A549 (cell line): ENCODE results near the gene BHLHE23.

Experiments used
- CBX2 ChIP-seq: fragments of 200-600 bp; sonication (generic); IDR thresholded peaks from 2 replicates; pipeline ENCODE4 v1.6.1; 2016; ENCODE audit warnings: low read depth, mild to moderate bottlenecking, borderline replicate concordance
- CHD2 ChIP-seq: fragments of 150-350 bp; IDR thresholded peaks from 2 replicates; pipeline ENCODE4 v1.6.1; 2014; ENCODE audit warnings: low read length; ENCODE audit not compliant: partially characterized antibody
- POLR2AphosphoS2 ChIP-seq: conservative IDR thresholded peaks from 2 replicates; pipeline ENCODE4 v1.6.1; 2012; ENCODE audit warnings: low read length, improper control_type of control experiment, inconsistent platforms
- RCOR1 ChIP-seq: fragments of 150-350 bp; IDR thresholded peaks from 2 replicates; pipeline ENCODE4 v1.6.1; 2014; ENCODE audit warnings: antibody characterized with exemption, low read length, low read depth
- ZNF302 ChIP-seq: fragments of 250-450 bp; sonication (Bioruptor Pico); IDR thresholded peaks from 2 replicates; pipeline ENCODE4 v1.9.0; 2021; ENCODE audit warnings: inconsistent platforms, mild to moderate bottlenecking, moderate library complexity
- TF ChIP-seq, protein P1 (sequence below): fragments of 200-600 bp; sonication (generic); IDR thresholded peaks from 2 replicates; pipeline ENCODE4 v1.6.1; 2016; ENCODE audit warnings: antibody characterized with exemption, mild to moderate bottlenecking, moderate library complexity
- TF ChIP-seq, protein P2 (sequence below): fragments of >200 bp; sonication (Bioruptor Twin); formaldehyde crosslinking; IDR thresholded peaks from 3 replicates; pipeline ENCODE4 v1.5.1; 2016

DNA sequence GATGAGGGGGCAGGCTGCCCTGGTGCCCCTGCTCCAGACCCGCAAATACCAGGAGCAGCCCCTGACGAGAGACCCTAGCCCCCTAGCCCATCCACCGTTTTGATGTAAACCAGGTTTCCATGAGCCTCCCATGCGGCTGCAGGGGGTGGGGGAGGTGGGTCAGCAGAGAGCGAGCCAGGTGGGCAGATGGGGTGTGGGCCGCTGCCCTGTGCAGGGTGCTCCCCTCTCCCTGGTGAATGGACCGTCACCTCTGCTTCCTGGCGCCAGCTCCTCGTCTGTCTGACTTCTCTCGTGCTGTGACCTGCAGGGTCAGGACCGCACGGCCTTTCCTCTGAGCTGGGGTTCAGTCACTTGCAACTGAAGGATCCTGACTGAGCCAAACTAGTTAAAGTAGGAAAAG is 15.7 kb upstream of the BHLHE23 start:
- TF ChIP-seq CHD2 (no peak), CBX2 (no peak), RCOR1 (no peak), ZNF302 (CRISPR knock-in tag) (no peak), POLR2AphosphoS2 (no peak)
- TF ChIP-seq, protein P1, sequence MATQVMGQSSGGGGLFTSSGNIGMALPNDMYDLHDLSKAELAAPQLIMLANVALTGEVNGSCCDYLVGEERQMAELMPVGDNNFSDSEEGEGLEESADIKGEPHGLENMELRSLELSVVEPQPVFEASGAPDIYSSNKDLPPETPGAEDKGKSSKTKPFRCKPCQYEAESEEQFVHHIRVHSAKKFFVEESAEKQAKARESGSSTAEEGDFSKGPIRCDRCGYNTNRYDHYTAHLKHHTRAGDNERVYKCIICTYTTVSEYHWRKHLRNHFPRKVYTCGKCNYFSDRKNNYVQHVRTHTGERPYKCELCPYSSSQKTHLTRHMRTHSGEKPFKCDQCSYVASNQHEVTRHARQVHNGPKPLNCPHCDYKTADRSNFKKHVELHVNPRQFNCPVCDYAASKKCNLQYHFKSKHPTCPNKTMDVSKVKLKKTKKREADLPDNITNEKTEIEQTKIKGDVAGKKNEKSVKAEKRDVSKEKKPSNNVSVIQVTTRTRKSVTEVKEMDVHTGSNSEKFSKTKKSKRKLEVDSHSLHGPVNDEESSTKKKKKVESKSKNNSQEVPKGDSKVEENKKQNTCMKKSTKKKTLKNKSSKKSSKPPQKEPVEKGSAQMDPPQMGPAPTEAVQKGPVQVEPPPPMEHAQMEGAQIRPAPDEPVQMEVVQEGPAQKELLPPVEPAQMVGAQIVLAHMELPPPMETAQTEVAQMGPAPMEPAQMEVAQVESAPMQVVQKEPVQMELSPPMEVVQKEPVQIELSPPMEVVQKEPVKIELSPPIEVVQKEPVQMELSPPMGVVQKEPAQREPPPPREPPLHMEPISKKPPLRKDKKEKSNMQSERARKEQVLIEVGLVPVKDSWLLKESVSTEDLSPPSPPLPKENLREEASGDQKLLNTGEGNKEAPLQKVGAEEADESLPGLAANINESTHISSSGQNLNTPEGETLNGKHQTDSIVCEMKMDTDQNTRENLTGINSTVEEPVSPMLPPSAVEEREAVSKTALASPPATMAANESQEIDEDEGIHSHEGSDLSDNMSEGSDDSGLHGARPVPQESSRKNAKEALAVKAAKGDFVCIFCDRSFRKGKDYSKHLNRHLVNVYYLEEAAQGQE, result no peak
- TF ChIP-seq, protein P2, sequence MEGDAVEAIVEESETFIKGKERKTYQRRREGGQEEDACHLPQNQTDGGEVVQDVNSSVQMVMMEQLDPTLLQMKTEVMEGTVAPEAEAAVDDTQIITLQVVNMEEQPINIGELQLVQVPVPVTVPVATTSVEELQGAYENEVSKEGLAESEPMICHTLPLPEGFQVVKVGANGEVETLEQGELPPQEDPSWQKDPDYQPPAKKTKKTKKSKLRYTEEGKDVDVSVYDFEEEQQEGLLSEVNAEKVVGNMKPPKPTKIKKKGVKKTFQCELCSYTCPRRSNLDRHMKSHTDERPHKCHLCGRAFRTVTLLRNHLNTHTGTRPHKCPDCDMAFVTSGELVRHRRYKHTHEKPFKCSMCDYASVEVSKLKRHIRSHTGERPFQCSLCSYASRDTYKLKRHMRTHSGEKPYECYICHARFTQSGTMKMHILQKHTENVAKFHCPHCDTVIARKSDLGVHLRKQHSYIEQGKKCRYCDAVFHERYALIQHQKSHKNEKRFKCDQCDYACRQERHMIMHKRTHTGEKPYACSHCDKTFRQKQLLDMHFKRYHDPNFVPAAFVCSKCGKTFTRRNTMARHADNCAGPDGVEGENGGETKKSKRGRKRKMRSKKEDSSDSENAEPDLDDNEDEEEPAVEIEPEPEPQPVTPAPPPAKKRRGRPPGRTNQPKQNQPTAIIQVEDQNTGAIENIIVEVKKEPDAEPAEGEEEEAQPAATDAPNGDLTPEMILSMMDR, result no peak
